HG02938 (cell line): ENCODE measurements around the gene GPR132.

Experiments used
- ATAC-seq: cut with Tn5 transposase; IDR thresholded peaks from one replicate; pipeline ENCODE4 v1.9.1; 2021; ENCODE audit warnings: mild to moderate bottlenecking, moderate library complexity; ENCODE audit not compliant: unreplicated experiment

The GPR132 gene

GRCh38 chr14:105023144-105023543 is 42.1 kb downstream of the GPR132 start:
- ATAC-seq, result no peak

- no peak for ATAC-seq
These were observed 43.0 kb downstream of the GPR132 start for GRCh38 chr14:105022276-105022670.

GRCh38 chr14:105021656-105022275 is 43.5 kb downstream of the GPR132 start:
- no peak for ATAC-seq

GRCh38 chr14:105020815-105021655 is 44.2 kb downstream of the GPR132 start, which contains the start of gene CDCA4:
CDCA4 (minus strand) TSS chr14:105021083; CDS start chr14:105011929, 9,154 bp downstream.
- peak; percentile 58 for ATAC-seq

GRCh38 chr14:105019861-105020814 is 45.1 kb downstream of the GPR132 start:
- ATAC-seq, result peak; percentile 20

- ATAC-seq, result no peak
These were observed 46.8 kb downstream of the GPR132 start for GRCh38 chr14:105018414-105018813.

- ATAC-seq, result no peak
These were observed 49.3 kb downstream of the GPR132 start for GRCh38 chr14:105015905-105016304.

- ATAC-seq, result no peak
These were observed 50.0 kb downstream of the GPR132 start for GRCh38 chr14:105015242-105015641.

- ATAC-seq, result no peak
These were observed 50.6 kb downstream of the GPR132 start for GRCh38 chr14:105014631-105015030.

- ATAC-seq, result no peak
These were observed 51.2 kb downstream of the GPR132 start for GRCh38 chr14:105014032-105014431.

- ATAC-seq, result no peak
These were observed 52.0 kb downstream of the GPR132 start for GRCh38 chr14:105013150-105013785.

- no peak for ATAC-seq
These were observed 52.9 kb downstream of the GPR132 start for GRCh38 chr14:105012171-105012985.

- ATAC-seq, result no peak
These were observed 53.8 kb downstream of the GPR132 start for GRCh38 chr14:105011312-105011990.

GRCh38 chr14:105010891-105011291 is 54.3 kb downstream of the GPR132 start:
- no peak for ATAC-seq

- ATAC-seq, result no peak
These were observed 55.1 kb downstream of the GPR132 start for GRCh38 chr14:105010106-105010505.

- no peak for ATAC-seq
These were observed 57.5 kb downstream of the GPR132 start for GRCh38 chr14:105007593-105008264.

GRCh38 chr14:105006831-105007592 is 58.2 kb downstream of the GPR132 start:
- ATAC-seq, result no peak
